Thoracic aorta (tissue), 2 donors: ENCODE data around the gene CYTH1. TPM values are rescaled to one million over a fixed set of nuclear protein-coding genes. Genes with fewer than 3 reads are reported as not detected.
"Not testable (repeated sequence)": the region's sequence is repeated elsewhere in the genome, so short reads cannot be mapped to it uniquely, and the experiment has no call there.

ENCODE experiments used
- ATAC-seq: fragments of 150-250 bp; one replicate; pipeline ENCODE4 v1.8.0; 2017; ENCODE audit warnings: low read depth; ENCODE audit not compliant: insufficient number of reproducible peaks, low FRiP score
- DNase-seq: peaks from one replicate; pipeline ENCODE4 v3.0.0-alpha.2; 2020; ENCODE audit warnings: low spot score
- H3K27ac ChIP-seq, 2 donors: fragments of 200-600 bp; sonication (generic); 1 replicate in 1 of 2; 2 replicates in 1 of 2; pipeline ENCODE4 v1.5.1; 2016; ENCODE audit warnings: mild to moderate bottlenecking in 2 of 2, moderate library complexity in 2 of 2
- H3K27me3 ChIP-seq: fragments of 200-600 bp; sonication (generic); replicated peaks from 2 replicates; pipeline ENCODE4 v1.6.0; 2016; ENCODE audit warnings: mild to moderate bottlenecking; ENCODE audit not compliant: insufficient read depth
- H3K36me3 ChIP-seq: fragments of 200-600 bp; sonication (generic); one replicate; pipeline ENCODE4 v1.5.1; 2016
- H3K4me1 ChIP-seq, 2 donors: fragments of 200-600 bp; sonication (generic); 1 replicate in 1 of 2; 2 replicates in 1 of 2; pipeline versions ENCODE4 v1.5.1 to v1.6.0; 2016; ENCODE audit warnings: low read depth in 2 of 2, mild to moderate bottlenecking in 1 of 2; ENCODE audit not compliant: control insufficient read depth in 1 of 2
- H3K4me3 ChIP-seq: fragments of 200-600 bp; sonication (generic); 2 replicates; pipeline ENCODE4 v1.5.1; 2016; ENCODE audit warnings: mild to moderate bottlenecking
- H3K9me3 ChIP-seq: fragments of 200-600 bp; sonication (generic); 2 replicates; pipeline ENCODE4 v1.5.1; 2016
- CTCF ChIP-seq: fragments of 200-600 bp; sonication (generic); IDR thresholded peaks from one replicate; pipeline ENCODE4 v1.5.1; 2019; ENCODE audit warnings: antibody characterized with exemption
- total RNA-seq, 2 donors: library from RNA; depleted of rRNA; stranded (reverse); fragments of >200 nt; gene quantifications; one replicate each; pipeline versions ENCODE4 v1.1.0 to v1.2.3, GENCODE V29; 2016

Gene CYTH1
- total RNA-seq, 2 donors from 2014 or later, result 79.2 to 79.4 TPM

- no peak for TF ChIP-seq CTCF
- no peak for DNase-seq
- no peaks in the 10 kb centered on the region for H3K9me3 ChIP-seq
- ATAC-seq, result no peak
- no peaks in the 10 kb centered on the region for H3K36me3 ChIP-seq
- no peaks in the 10 kb centered on the region for H3K27me3 ChIP-seq
- H3K4me3 ChIP-seq, result no peak overlapping the region
- H3K27ac ChIP-seq, result no peak overlapping the region
- peaks cover 0 to 14% of the 10 kb centered on the region in 2 donors for H3K4me1 ChIP-seq
Observed at GRCh38 chr17:78751447-78752161, 30.5 kb downstream of the CYTH1 start.

DNA sequence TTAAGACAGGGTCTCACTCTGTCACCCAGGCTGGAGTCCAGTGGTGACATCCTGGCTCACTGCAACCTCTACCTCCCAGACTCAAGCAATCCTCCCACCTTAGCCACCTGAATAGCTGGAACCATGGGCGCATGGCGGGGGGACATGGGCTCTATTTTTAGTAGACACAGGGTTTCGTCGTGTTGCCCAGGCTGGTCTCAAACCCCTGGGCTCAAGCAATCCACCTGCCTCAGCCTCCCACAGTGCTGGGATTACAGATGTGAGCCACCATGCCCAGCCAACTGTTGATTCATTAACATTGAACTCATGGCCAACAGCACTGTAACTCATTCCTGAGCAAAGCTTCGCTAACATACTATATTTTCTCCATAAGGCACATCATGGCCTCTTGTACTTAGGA, 31.1 kb downstream of the CYTH1 start:
- H3K27ac ChIP-seq, H3K36me3 ChIP-seq, H3K27me3 ChIP-seq, ATAC-seq, H3K9me3 ChIP-seq, DNase-seq, H3K4me3 ChIP-seq: not testable (repeated sequence)
- peaks cover 0 to 15% of the 10 kb centered on the region in 2 donors for H3K4me1 ChIP-seq

- H3K4me1 ChIP-seq, result peaks cover 7 to 15% of the 10 kb centered on the region in 2 donors
- no peak for DNase-seq
- no peaks in the 10 kb centered on the region for H3K27me3 ChIP-seq
- no peaks in the 10 kb centered on the region for H3K9me3 ChIP-seq
- H3K4me3 ChIP-seq, result no peak overlapping the region
- H3K36me3 ChIP-seq, result no peaks in the 10 kb centered on the region
- H3K27ac ChIP-seq, result peak overlapping the region in 1 of 2 donors; percentile 39
- peak; percentile 47 for ATAC-seq
- no peak for TF ChIP-seq CTCF
Observed at GRCh38 chr17:78748730-78749317, 33.2 kb downstream of the CYTH1 start.

DNA sequence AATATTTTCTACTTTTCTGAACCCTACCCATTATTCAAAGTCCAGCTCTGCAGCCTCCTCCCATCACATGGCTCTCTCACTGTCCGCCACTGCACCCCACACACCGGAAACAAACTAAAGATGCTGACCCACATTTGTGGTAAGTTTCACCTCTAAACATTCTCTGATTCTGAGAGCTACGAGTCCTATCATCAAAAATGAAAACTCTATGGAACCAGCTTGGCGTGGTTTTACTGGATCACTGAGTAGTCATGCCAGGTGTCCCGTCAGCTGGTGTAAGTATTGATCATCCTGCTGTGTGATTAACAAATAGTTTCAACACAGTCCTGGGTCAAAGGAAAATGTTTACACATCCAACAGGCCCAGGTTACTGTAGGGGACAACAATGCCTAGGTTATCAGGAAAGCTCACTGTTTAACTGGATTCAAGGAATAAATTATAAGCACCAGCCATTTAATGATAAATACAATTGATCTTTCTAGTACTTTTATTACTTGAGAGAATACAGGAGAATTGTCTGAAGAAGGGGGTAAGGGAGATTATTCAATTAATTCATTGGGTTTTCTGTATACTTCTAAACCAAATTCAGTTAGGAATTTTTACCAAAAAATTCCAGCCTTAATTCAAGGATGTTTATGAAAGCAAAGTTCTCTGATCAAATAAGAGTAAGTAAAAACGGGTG, 33.9 kb downstream of the CYTH1 start:
- no peaks in the 10 kb centered on the region for H3K36me3 ChIP-seq
- DNase-seq, result no peak
- H3K9me3 ChIP-seq, result no peaks in the 10 kb centered on the region
- H3K27ac ChIP-seq, result peak overlapping the region in 1 of 2 donors; percentile 31
- peaks cover 7 to 15% of the 10 kb centered on the region in 2 donors for H3K4me1 ChIP-seq
- H3K27me3 ChIP-seq, result no peaks in the 10 kb centered on the region
- H3K4me3 ChIP-seq, result peak overlapping the region; percentile 16
- ATAC-seq, result no peak
- TF ChIP-seq CTCF, result no peak

- Histone ChIP-seq H3K4me3 (no peak overlapping the region), H3K9me3 (no peaks in the 10 kb centered on the region), H3K4me1 (peaks cover 7 to 15% of the 10 kb centered on the region in 2 donors), H3K36me3 (no peaks in the 10 kb centered on the region), H3K27ac (peak overlapping the region in 1 of 2 donors; percentile 31), H3K27me3 (no peaks in the 10 kb centered on the region)
- no peak for TF ChIP-seq CTCF
- DNase-seq (no peak), ATAC-seq (no peak)
Observed at GRCh38 chr17:78747488-78747887, 34.6 kb downstream of the CYTH1 start.
